A549 (cell line): ENCODE results near the gene SNRPA1. TPM values are rescaled to one million over a fixed set of nuclear protein-coding genes. Genes with fewer than 3 reads are reported as not detected.

Source experiments
- ATAC-seq, 2 experiments: fragments of 200-7000 bp in 1 of 2; fragments of >200 bp in 1 of 2; cut with Nextera tagmentation in 1 of 2; cut with Tn5 transposase in 1 of 2; 3 replicates each; pipeline versions ENCODE4 v1.8.0 to v1.9.1; 2018 to 2020; ENCODE audit warnings: mild to moderate bottlenecking in 1 of 2, moderate library complexity in 1 of 2
- CTCF ChIA-PET: fragments of 300-600 bp; sonication (Branson Sonifier 250); formaldehyde crosslinking; extraction: SDS; loops from one replicate; lab custom pipeline; 2021; ENCODE audit warnings: antibody characterized with exemption, inconsistent platforms; lab: Yijun Ruan, JAX
- POLR2A ChIA-PET: fragments of 350-600 bp; formaldehyde crosslinking; extraction: SDS; loops from one replicate; lab custom pipeline; 2021; ENCODE audit warnings: antibody characterized with exemption, inconsistent platforms; lab: Yijun Ruan, JAX
- DNase-seq, 2 experiments: peaks; one replicate each; pipeline versions ENCODE4 v3.0.0 to v3.0.0-alpha.2; 2011 to 2016; ENCODE audit warnings: low read depth in 1 of 2, low spot score in 1 of 2
- FAIRE-seq: peaks from 2 replicates; lab custom pipeline; 2011; peaks lifted over from hg19 to GRCh38; lab: Jason Lieb, UNC
- H3K27ac ChIP-seq, 2 experiments: fragments of >200 bp; sonication (Bioruptor Twin); formaldehyde crosslinking; 3 replicates each; pipeline ENCODE4 v1.5.1; 2016 to 2017
- H3K4me1 ChIP-seq: fragments of >200 bp; sonication (Bioruptor Twin); formaldehyde crosslinking; 3 replicates; pipeline ENCODE4 v1.6.1; 2016
- H3K4me2 ChIP-seq: fragments of >200 bp; sonication (Bioruptor Twin); formaldehyde crosslinking; 3 replicates; pipeline ENCODE4 v1.6.1; 2016
- H3K4me3 ChIP-seq: fragments of >200 bp; sonication (Bioruptor Twin); formaldehyde crosslinking; 3 replicates; pipeline ENCODE4 v1.5.1; 2016
- H3K9me3 ChIP-seq: fragments of >200 bp; sonication (Bioruptor Twin); formaldehyde crosslinking; 3 replicates; pipeline ENCODE4 v1.6.1; 2016
- BCL3 ChIP-seq: fragments of >200 bp; sonication (Bioruptor Twin); formaldehyde crosslinking; IDR thresholded peaks from 3 replicates; pipeline ENCODE4 v1.6.1; 2016
- BHLHE40 ChIP-seq: IDR thresholded peaks from 2 replicates; pipeline ENCODE4 v1.6.1; 2012; ENCODE audit warnings: low read depth, low read length, inconsistent platforms
- CEBPB ChIP-seq, 2 experiments: fragments of >200 bp in 1 of 2; sonication (Bioruptor Twin) in 1 of 2; formaldehyde crosslinking in 1 of 2; IDR thresholded peaks; 2 replicates each; pipeline ENCODE4 v1.6.1; 2012 to 2016
- CHD2 ChIP-seq: fragments of 150-350 bp; IDR thresholded peaks from 2 replicates; pipeline ENCODE4 v1.6.1; 2014; ENCODE audit warnings: low read length; ENCODE audit not compliant: partially characterized antibody
- CTCF ChIP-seq: fragments of >200 bp; sonication (Bioruptor Twin); formaldehyde crosslinking; IDR thresholded peaks from 3 replicates; pipeline ENCODE4 v1.5.1; 2016
- E2F6 ChIP-seq: IDR thresholded peaks from 2 replicates; pipeline ENCODE4 v1.6.1; 2012; ENCODE audit warnings: low read depth, borderline replicate concordance
- EHF ChIP-seq: fragments of 250-450 bp; sonication (Bioruptor Pico); IDR thresholded peaks from 2 replicates; pipeline ENCODE4 v1.5.0; 2020; ENCODE audit warnings: mild to moderate bottlenecking
- FOSB ChIP-seq: fragments of 250-450 bp; sonication (Bioruptor Pico); IDR thresholded peaks from 2 replicates; pipeline ENCODE4 v1.5.0; 2020; ENCODE audit warnings: mild to moderate bottlenecking, moderate library complexity
- FOSL2 ChIP-seq, 2 experiments: fragments of 450-650 bp in 1 of 2; fragments of >200 bp in 1 of 2; sonication (Bioruptor Twin) in 1 of 2; formaldehyde crosslinking; IDR thresholded peaks; 2 replicates each; pipeline versions ENCODE4 v1.5.0 to v1.6.1; 2016 to 2020; ENCODE audit warnings: mild to moderate bottlenecking in 1 of 2, moderate library complexity in 1 of 2
- HES2 ChIP-seq: fragments of >200 bp; sonication (Bioruptor Twin); formaldehyde crosslinking; IDR thresholded peaks from 2 replicates; pipeline ENCODE4 v1.6.1; 2016
- HOXA7 ChIP-seq: fragments of 250-450 bp; sonication (Bioruptor Pico); IDR thresholded peaks from 2 replicates; pipeline ENCODE4 v1.5.0; 2020; ENCODE audit warnings: mild to moderate bottlenecking, moderate library complexity
- HOXB5 ChIP-seq: fragments of 250-450 bp; sonication (Bioruptor Pico); IDR thresholded peaks from 2 replicates; pipeline ENCODE4 v1.5.0; 2020; ENCODE audit warnings: mild to moderate bottlenecking, moderate library complexity
- JUN ChIP-seq, 2 experiments: fragments of >200 bp; sonication (Bioruptor Twin); formaldehyde crosslinking; IDR thresholded peaks; 2 replicates in 1 of 2; 3 replicates in 1 of 2; pipeline ENCODE4 v1.6.1; 2016 to 2017
- JUNB ChIP-seq: fragments of >200 bp; sonication (Bioruptor Twin); formaldehyde crosslinking; IDR thresholded peaks from 2 replicates; pipeline ENCODE4 v1.6.1; 2016
- KDM1A ChIP-seq: fragments of 200-600 bp; sonication (generic); IDR thresholded peaks from 2 replicates; pipeline ENCODE4 v1.6.1; 2016; ENCODE audit warnings: low read depth, mild to moderate bottlenecking
- MAX ChIP-seq: IDR thresholded peaks from 2 replicates; pipeline ENCODE4 v1.6.1; 2012
- MYC ChIP-seq: IDR thresholded peaks from 2 replicates; pipeline ENCODE4 v1.6.1; 2012; ENCODE audit warnings: mild to moderate bottlenecking, inconsistent platforms, low read length, improper control_type of control experiment, borderline replicate concordance
- NPAS2 ChIP-seq: fragments of 250-450 bp; sonication (Bioruptor Pico); IDR thresholded peaks from 2 replicates; pipeline ENCODE4 v1.8.0; 2022; ENCODE audit warnings: mild to moderate bottlenecking, moderate library complexity, borderline replicate concordance
- PBX3 ChIP-seq: IDR thresholded peaks from 2 replicates; pipeline ENCODE4 v1.6.1; 2012
- PHF8 ChIP-seq: fragments of 200-600 bp; sonication (generic); IDR thresholded peaks from 2 replicates; pipeline ENCODE4 v1.6.1; 2016; ENCODE audit warnings: low read depth, mild to moderate bottlenecking, antibody characterized with exemption, moderate library complexity, borderline replicate concordance
- POLR2A ChIP-seq: IDR thresholded peaks from 2 replicates; pipeline ENCODE4 v1.6.1; 2012; ENCODE audit warnings: mild to moderate bottlenecking, low read length
- RAD21 ChIP-seq, 2 experiments: fragments of >200 bp in 1 of 2; sonication (Bioruptor Twin) in 1 of 2; formaldehyde crosslinking in 1 of 2; IDR thresholded peaks in 1 of 2; conservative IDR thresholded peaks in 1 of 2; 2 replicates in 1 of 2; 3 replicates in 1 of 2; pipeline ENCODE4 v1.6.1; 2012 to 2018; ENCODE audit warnings: inconsistent platforms in 1 of 2
- RNF2 ChIP-seq: fragments of 200-600 bp; sonication (generic); IDR thresholded peaks from 2 replicates; pipeline ENCODE4 v1.6.1; 2016; ENCODE audit warnings: low read depth, mild to moderate bottlenecking, antibody characterized with exemption, moderate library complexity, borderline replicate concordance
- SMC3 ChIP-seq: fragments of >200 bp; sonication (Bioruptor Twin); formaldehyde crosslinking; IDR thresholded peaks from 3 replicates; pipeline ENCODE4 v1.6.1; 2018; ENCODE audit warnings: inconsistent platforms
- USF2 ChIP-seq: fragments of 450-650 bp; IDR thresholded peaks from 2 replicates; pipeline ENCODE4 v1.6.1; 2014; ENCODE audit warnings: antibody characterized with exemption
- ZC3H11A ChIP-seq: fragments of 450-650 bp; IDR thresholded peaks from 2 replicates; pipeline ENCODE4 v1.6.1; 2014; ENCODE audit warnings: antibody characterized with exemption, mild to moderate bottlenecking
- WGBS: methylation state at CpG from one replicate; pipeline ENCODE4 v1.1.6; 2017; ENCODE audit errors: missing lambda C conversion rate; 5-methylcytosine and 5-hydroxymethylcytosine counted together
- polyA plus RNA-seq, 4 experiments: library from polyadenylated mRNA; depleted of rRNA in 3 of 4; stranded (reverse); fragments of >200 nt; fragmentation: RNase III in 1 of 4; extraction: RNeasy Plus Mini Kit Qiagen cat#74134 plus additional on column Dnase treatment in 1 of 4; gene quantifications; 2 replicates in 3 of 4; 3 replicates in 1 of 4; pipeline ENCODE4 v1.2.3, GENCODE V29; 2011 to 2017

SNRPA1 gene
- polyA plus RNA-seq, 2 of the 4 experiments (the other 2 are of a cell fraction) = 140 to 177 TPM

GRCh38 chr15:101251830-101252820 is 42.9 kb downstream of the SNRPA1 start, which contains the start of gene CHSY1:
TSS of gene CHSY1 (minus strand) at chr15:101252048. CDS start at chr15:101251456, 592 bp downstream.
- DNase-seq (peak; percentile 85 to 92), ATAC-seq (peak; percentile 74 to 85), FAIRE-seq (no peak)
- ChIA-PET POLR2A (interaction anchor here (0.6 to 1.7 kb wide), 11 partner anchors 16 to 403 kb away, joined by 3 to 7 read pairs (median 4); partner anchors contain the start of genes LRRK1 and SNRPA1), CTCF (interaction anchor here (0.6 to 9.0 kb wide), 13 partner anchors 9 to 541 kb away, joined by 3 to 275 read pairs (median 3); no protein-coding TSS in a partner anchor)
- peak within 1 kb of the TSS; percentile 85 to 92 for H3K27ac ChIP-seq
- peak within 1 kb of the TSS; percentile 82 for H3K4me3 ChIP-seq
- peak in 1 of 2 experiments; percentile 56; a peak in 3 of 5 replicates for TF ChIP-seq RAD21 (conservative IDR thresholded peaks at IDR 0.05 in 1 of 2, IDR thresholded peaks at IDR 0.05 in 1 of 2)
- TF ChIP-seq FOSL2 (IDR thresholded peaks at IDR 0.05) = no peak
- no peak for TF ChIP-seq FOSL2 (CRISPR knock-in tag; IDR thresholded peaks at IDR 0.05)
- peak; percentile 44 for TF ChIP-seq CTCF
- TF ChIP-seq CHD2 = no peak
- peak; percentile 90 for TF ChIP-seq MAX
- TF ChIP-seq POLR2A = peak; percentile 93
- TF ChIP-seq E2F6 = 0 out of 2 replicates have a peak, but pooled peaks have one; percentile 18
- no peak for TF ChIP-seq PBX3
- TF ChIP-seq HOXA7 (CRISPR knock-in tag) = no peak
- no peak for TF ChIP-seq ZC3H11A
- TF ChIP-seq HOXB5 = no peak
- TF ChIP-seq JUN (IDR thresholded peaks at IDR 0.05) = peak in 1 of 2 experiments; percentile 89; a peak in 4 of 5 replicates
- TF ChIP-seq RNF2 = peak; percentile 22; the same call in 1 of the 2 replicates
- TF ChIP-seq MYC = peak; percentile 38; the same call in 1 of the 2 replicates
- TF ChIP-seq NPAS2 (CRISPR knock-in tag) = peak; percentile 69; the same call in 1 of the 2 replicates
- peak; percentile 36; the same call in 1 of the 2 replicates for TF ChIP-seq PHF8
- no peak for TF ChIP-seq JUNB
- peak in 1 of 2 experiments; percentile 62; a peak in 1 of 4 replicates for TF ChIP-seq CEBPB (IDR thresholded peaks at IDR 0.05)
- no peak for TF ChIP-seq HES2
- peak; percentile 50; the same call in 1 of the 3 replicates for TF ChIP-seq BCL3
- TF ChIP-seq SMC3 = peak; percentile 33
- no peak for TF ChIP-seq KDM1A
- TF ChIP-seq EHF (CRISPR knock-in tag) = no peak
- peak; percentile 71 for TF ChIP-seq USF2
- TF ChIP-seq FOSB (CRISPR knock-in tag) = no peak
- no peak for TF ChIP-seq BHLHE40
- H3K4me2 ChIP-seq = peak within 1 kb of the TSS; percentile 97
- H3K4me1 ChIP-seq = peaks cover 17% of the 10 kb centered on the region
- WGBS = 2% methylated on average over 22 of the region's 108 CpGs
- no peaks in the 10 kb centered on the region for H3K9me3 ChIP-seq
